ENCODE results near the gene TMED4. TPM values are rescaled to one million over a fixed set of nuclear protein-coding genes. Genes with fewer than 3 reads are reported as not detected.

TMED4 gene
- total and polyA plus RNA-seq, 2 of the 13 experiments (the other 11 are each of a cell fraction or from before 2014, with no cell fraction given): 81.4 to 109 TPM

DNA sequence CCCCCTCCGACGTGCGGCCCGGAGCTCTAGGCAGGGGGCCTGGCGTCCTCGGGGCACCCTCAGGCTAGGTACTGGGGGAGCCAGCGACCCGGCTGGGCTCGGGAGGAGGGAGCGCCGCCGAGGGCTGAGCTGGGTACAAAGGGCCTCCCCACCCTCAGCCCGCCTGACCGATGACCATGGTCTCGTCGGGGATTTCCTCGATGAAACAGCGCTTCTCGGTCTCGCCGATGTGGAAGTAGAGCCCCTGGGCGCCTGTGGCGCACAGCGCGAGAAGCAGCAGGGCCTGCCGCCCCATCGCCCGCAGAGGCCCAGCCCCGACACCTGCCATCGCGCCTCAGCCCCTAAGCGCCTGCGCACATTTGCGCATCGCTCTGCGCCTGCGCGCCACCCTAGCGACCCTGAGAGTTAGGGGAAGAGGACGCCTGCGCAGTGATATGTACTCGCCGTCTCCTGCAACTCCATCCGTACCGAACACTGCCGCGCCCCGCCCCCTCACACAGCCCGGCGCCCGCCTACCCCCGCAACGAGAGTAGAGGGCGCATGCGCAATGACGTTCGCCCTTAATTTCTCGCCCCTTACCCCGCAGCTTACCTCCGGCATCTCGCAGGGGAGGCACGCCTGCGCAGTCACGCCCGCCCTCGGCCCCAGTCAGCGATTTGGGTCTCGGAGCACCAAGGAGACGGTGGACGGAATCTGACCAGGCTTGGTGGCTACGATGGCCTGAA is at the start of gene TMED4 (continued):
- TF ChIP-seq ZNF781 (CRISPR knock-in tag; IDR thresholded peaks at IDR 0.05; ENCODE audit: borderline replicate concordance, not compliant biosample characterization) (peak; percentile 29), FOXK1 (CRISPR knock-in tag; IDR thresholded peaks at IDR 0.05; ENCODE audit: borderline replicate concordance, low read depth) (0 out of 2 replicates have a peak, but pooled peaks have one; percentile 36), GATAD1 (CRISPR knock-in tag; IDR thresholded peaks at IDR 0.05) (peak; percentile 86), IRF2 (CRISPR knock-in tag; IDR thresholded peaks at IDR 0.05) (no peak), TEAD2 (CRISPR knock-in tag; IDR thresholded peaks at IDR 0.05) (no peak), ZFP1 (CRISPR knock-in tag; IDR thresholded peaks at IDR 0.05) (0 out of 2 replicates have a peak, but pooled peaks have one; percentile 23), KDM5B (CRISPR knock-in tag; IDR thresholded peaks at IDR 0.05; ENCODE audit: borderline replicate concordance) (0 out of 2 replicates have a peak, but pooled peaks have one; percentile 69), SATB2 (CRISPR knock-in tag; IDR thresholded peaks at IDR 0.05) (no peak), ZNF552 (CRISPR knock-in tag; IDR thresholded peaks at IDR 0.05; ENCODE audit: borderline replicate concordance) (no peak), CREB1 (IDR thresholded peaks at IDR 0.05) (peak; percentile 58), CREB1 (CRISPR knock-in tag; IDR thresholded peaks at IDR 0.05) (no peak), PAWR (CRISPR knock-in tag; IDR thresholded peaks at IDR 0.05; ENCODE audit: borderline replicate concordance) (no peak), HES4 (CRISPR knock-in tag; IDR thresholded peaks at IDR 0.05; ENCODE audit: borderline replicate concordance) (no peak), ZNF17 (CRISPR knock-in tag; IDR thresholded peaks at IDR 0.05) (no peak), ZSCAN20 (CRISPR knock-in tag; IDR thresholded peaks at IDR 0.05; ENCODE audit: borderline replicate concordance) (no peak), ZNF615 (CRISPR knock-in tag; IDR thresholded peaks at IDR 0.05; ENCODE audit: borderline replicate concordance) (no peak), ZNF232 (CRISPR knock-in tag; IDR thresholded peaks at IDR 0.05; ENCODE audit: borderline replicate concordance) (peak; percentile 40; the same call in 1 of the 2 replicates), NFATC3 (CRISPR knock-in tag; IDR thresholded peaks at IDR 0.05) (no peak; the same call in 1 of the 2 replicates), ZNF335 (CRISPR knock-in tag; IDR thresholded peaks at IDR 0.05) (no peak), ZNF18 (CRISPR knock-in tag; IDR thresholded peaks at IDR 0.05; ENCODE audit: insufficient replicate concordance) (peak; percentile 87), CENPBD1 (CRISPR knock-in tag; IDR thresholded peaks at IDR 0.05; ENCODE audit: borderline replicate concordance, low read depth) (no peak; the same call in 1 of the 2 replicates)
- TF ChIP-seq, protein P1, sequence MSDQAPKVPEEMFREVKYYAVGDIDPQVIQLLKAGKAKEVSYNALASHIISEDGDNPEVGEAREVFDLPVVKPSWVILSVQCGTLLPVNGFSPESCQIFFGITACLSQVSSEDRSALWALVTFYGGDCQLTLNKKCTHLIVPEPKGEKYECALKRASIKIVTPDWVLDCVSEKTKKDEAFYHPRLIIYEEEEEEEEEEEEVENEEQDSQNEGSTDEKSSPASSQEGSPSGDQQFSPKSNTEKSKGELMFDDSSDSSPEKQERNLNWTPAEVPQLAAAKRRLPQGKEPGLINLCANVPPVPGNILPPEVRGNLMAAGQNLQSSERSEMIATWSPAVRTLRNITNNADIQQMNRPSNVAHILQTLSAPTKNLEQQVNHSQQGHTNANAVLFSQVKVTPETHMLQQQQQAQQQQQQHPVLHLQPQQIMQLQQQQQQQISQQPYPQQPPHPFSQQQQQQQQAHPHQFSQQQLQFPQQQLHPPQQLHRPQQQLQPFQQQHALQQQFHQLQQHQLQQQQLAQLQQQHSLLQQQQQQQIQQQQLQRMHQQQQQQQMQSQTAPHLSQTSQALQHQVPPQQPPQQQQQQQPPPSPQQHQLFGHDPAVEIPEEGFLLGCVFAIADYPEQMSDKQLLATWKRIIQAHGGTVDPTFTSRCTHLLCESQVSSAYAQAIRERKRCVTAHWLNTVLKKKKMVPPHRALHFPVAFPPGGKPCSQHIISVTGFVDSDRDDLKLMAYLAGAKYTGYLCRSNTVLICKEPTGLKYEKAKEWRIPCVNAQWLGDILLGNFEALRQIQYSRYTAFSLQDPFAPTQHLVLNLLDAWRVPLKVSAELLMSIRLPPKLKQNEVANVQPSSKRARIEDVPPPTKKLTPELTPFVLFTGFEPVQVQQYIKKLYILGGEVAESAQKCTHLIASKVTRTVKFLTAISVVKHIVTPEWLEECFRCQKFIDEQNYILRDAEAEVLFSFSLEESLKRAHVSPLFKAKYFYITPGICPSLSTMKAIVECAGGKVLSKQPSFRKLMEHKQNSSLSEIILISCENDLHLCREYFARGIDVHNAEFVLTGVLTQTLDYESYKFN (CRISPR knock-in tag; conservative IDR thresholded peaks at IDR 0.05): peak; percentile 61
- TF ChIP-seq, protein P2, sequence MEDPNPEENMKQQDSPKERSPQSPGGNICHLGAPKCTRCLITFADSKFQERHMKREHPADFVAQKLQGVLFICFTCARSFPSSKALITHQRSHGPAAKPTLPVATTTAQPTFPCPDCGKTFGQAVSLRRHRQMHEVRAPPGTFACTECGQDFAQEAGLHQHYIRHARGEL (CRISPR knock-in tag; IDR thresholded peaks at IDR 0.05): no peak
